GM12892 (cell line): ENCODE data around the gene ATP6V1E1.
"Not testable (repeated sequence)": the region's sequence is repeated elsewhere in the genome, so short reads cannot be mapped to it uniquely, and the experiment has no call there.

Experiments used
- POLR2A ChIP-seq: IDR thresholded peaks from 2 replicates; pipeline ENCODE4 v1.6.1; 2011; ENCODE audit warnings: low read depth, low read length, control low read depth
- POLR2AphosphoS5 ChIP-seq: IDR thresholded peaks from 2 replicates; pipeline ENCODE4 v1.6.1; 2011; ENCODE audit warnings: low read depth, low read length, control low read depth
- TAF1 ChIP-seq: IDR thresholded peaks from 2 replicates; pipeline ENCODE4 v1.6.1; 2011; ENCODE audit warnings: low read depth, mild to moderate bottlenecking, control low read depth, low read length, borderline replicate concordance

DNA sequence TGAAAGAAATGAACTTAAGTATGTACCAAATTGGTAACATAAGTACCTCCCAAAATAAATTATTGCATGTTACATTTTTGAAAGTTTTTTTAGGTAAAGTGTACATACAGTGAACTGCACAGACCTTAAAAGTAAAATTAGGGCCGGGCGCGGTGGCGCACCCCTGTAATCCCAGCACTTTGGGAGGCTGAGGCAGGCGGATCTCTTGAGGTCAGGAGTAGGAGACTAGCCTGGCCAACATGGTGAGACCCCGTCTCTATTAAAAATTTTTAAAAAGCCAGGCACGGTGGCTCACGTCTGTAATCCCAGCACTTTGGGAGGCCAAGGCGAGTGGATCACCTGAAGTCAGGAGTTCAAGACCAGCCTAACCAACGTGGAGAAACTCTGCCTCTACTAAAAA is 8.3 kb upstream of the ATP6V1E1 start:
- not testable (repeated sequence) for TF ChIP-seq POLR2A, POLR2AphosphoS5, TAF1
